Transverse colon (tissue), 4 donors: Measurements from ENCODE around the gene SMCO4. TPM values are rescaled to one million over a fixed set of nuclear protein-coding genes. Genes with fewer than 3 reads are reported as not detected.
"Not testable (repeated sequence)": the region's sequence is repeated elsewhere in the genome, so short reads cannot be mapped to it uniquely, and the experiment has no call there.

ENCODE experiments used
- DNase-seq: peaks from one replicate; pipeline ENCODE4 v3.0.0-alpha.2; 2019
- H3K27ac ChIP-seq, 4 donors: fragments of 200-600 bp; sonication (generic); 2 replicates each; pipeline ENCODE4 v1.5.1; 2016 to 2018; ENCODE audit warnings: inconsistent platforms in 4 of 4
- H3K27me3 ChIP-seq: fragments of 200-600 bp; sonication (generic); 2 replicates; pipeline ENCODE4 v1.5.1; 2017; ENCODE audit warnings: inconsistent platforms
- H3K36me3 ChIP-seq, 4 donors: fragments of 200-600 bp; sonication (generic); 2 replicates each; pipeline ENCODE4 v1.5.1; 2017 to 2019; ENCODE audit warnings: inconsistent platforms in 4 of 4
- H3K4me1 ChIP-seq, 4 donors: fragments of 200-600 bp; sonication (generic); 2 replicates each; pipeline ENCODE4 v1.5.1; 2017 to 2020; ENCODE audit warnings: inconsistent platforms in 4 of 4
- H3K4me3 ChIP-seq, 4 donors: fragments of 200-600 bp; sonication (generic); 1 replicate in 1 of 4; 2 replicates in 3 of 4; pipeline versions ENCODE4 v1.5.1 to v1.6.1; 2017 to 2019; ENCODE audit warnings: inconsistent platforms in 4 of 4
- H3K9me3 ChIP-seq, 2 donors: fragments of 200-600 bp; sonication (generic); 2 replicates each; pipeline ENCODE4 v1.5.1; 2017 to 2019; ENCODE audit warnings: inconsistent platforms in 2 of 2
- EP300 ChIP-seq: sonication (generic); formaldehyde crosslinking; IDR thresholded peaks from one replicate; pipeline ENCODE4 v1.6.1; 2017; ENCODE audit warnings: antibody characterized with exemption, low read depth
- POLR2A ChIP-seq: fragments of 450-650 bp; IDR thresholded peaks from one replicate; pipeline ENCODE4 v1.6.1; 2016; ENCODE audit warnings: antibody characterized with exemption, mild to moderate bottlenecking, moderate library complexity
- POLR2AphosphoS5 ChIP-seq, 3 donors: sonication (generic); formaldehyde crosslinking; IDR thresholded peaks; one replicate each; pipeline ENCODE4 v1.6.1; 2016; ENCODE audit warnings: antibody characterized with exemption in 3 of 3
- WGBS, 2 donors: methylation state at CpG; one replicate each; pipeline ENCODE4 v1.1.5; 2018; ENCODE audit warnings: low coverage in 1 of 2; 5-methylcytosine and 5-hydroxymethylcytosine counted together
- in situ Hi-C, 4 donors: fragments of 200-750 bp; cut with MboI; loops; one replicate each; pipeline versions ENCODE4 v1.15.0 to v1.15.1; 2017; ENCODE audit warnings: low sequenced_read_pairs in 3 of 4, low pct_ligation_motif_present in 1 of 4, low pct_unique_long_range_greater_than_20kb in 1 of 4
- intact Hi-C: fragments of 100-400 bp; cut with DNase I; formaldehyde crosslinking; loops from one replicate; pipeline ENCODE4 v1.15.1; 2023; ENCODE audit warnings: low total_unique reads
- total RNA-seq, 4 donors: library from RNA; depleted of rRNA; stranded (reverse); fragments of >200 nt; gene quantifications; one replicate each; pipeline ENCODE4 v1.1.0, GENCODE V29; 2016
- TF ChIP-seq, protein P1 (sequence below), 5 experiments: fragments of 200-600 bp in 3 of 5; fragments of 450-650 bp in 2 of 5; sonication (generic) in 3 of 5; IDR thresholded peaks; 1 replicate in 2 of 5; 2 replicates in 3 of 5; pipeline ENCODE4 v1.5.1; 2016 to 2017; ENCODE audit warnings: antibody characterized with exemption in 5 of 5, inconsistent platforms in 3 of 5, mild to moderate bottlenecking in 2 of 5, moderate library complexity in 1 of 5

SMCO4 gene
- total RNA-seq, 4 donors from 2014 or later = 33.3 to 80.4 (median 37.0) TPM; not detected in 1

DNA sequence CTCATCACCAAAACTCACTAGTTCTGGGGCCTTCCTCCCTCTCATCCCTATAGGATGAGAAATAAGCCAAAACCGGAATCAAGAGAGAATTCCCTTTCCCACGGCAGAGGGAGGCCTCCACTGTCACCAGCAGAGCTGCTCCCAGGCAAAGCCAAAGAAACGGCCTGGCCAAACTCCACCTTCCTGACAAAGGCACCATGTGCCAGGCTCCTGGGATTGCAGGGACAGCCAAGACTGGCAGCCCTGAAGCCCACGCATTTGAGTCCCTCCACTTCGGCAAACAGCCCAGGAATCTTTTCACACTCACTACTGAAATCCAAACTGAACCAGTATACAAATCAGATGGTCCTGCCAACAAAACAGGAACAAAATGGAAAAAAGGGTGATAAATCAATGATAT lies 6.1 kb downstream of the SMCO4 start:
- peaks cover 4 to 27% (median 14%) of the 10 kb centered on the region in 4 donors for H3K4me1 ChIP-seq
- intact Hi-C loops = no loop called here
- no peaks in the 10 kb centered on the region for H3K36me3 ChIP-seq
- in situ Hi-C loops = loop anchor here in 1 of 4 donors (25.0 kb wide), 1 partner anchor 100 kb away; no protein-coding TSS in a partner anchor
- TF ChIP-seq EP300 = no peak
- TF ChIP-seq POLR2AphosphoS5 (IDR thresholded peaks at IDR 0.05) = no peak
- TF ChIP-seq, protein P1, sequence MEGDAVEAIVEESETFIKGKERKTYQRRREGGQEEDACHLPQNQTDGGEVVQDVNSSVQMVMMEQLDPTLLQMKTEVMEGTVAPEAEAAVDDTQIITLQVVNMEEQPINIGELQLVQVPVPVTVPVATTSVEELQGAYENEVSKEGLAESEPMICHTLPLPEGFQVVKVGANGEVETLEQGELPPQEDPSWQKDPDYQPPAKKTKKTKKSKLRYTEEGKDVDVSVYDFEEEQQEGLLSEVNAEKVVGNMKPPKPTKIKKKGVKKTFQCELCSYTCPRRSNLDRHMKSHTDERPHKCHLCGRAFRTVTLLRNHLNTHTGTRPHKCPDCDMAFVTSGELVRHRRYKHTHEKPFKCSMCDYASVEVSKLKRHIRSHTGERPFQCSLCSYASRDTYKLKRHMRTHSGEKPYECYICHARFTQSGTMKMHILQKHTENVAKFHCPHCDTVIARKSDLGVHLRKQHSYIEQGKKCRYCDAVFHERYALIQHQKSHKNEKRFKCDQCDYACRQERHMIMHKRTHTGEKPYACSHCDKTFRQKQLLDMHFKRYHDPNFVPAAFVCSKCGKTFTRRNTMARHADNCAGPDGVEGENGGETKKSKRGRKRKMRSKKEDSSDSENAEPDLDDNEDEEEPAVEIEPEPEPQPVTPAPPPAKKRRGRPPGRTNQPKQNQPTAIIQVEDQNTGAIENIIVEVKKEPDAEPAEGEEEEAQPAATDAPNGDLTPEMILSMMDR (IDR thresholded peaks at IDR 0.05) = no peak
- no peak for TF ChIP-seq POLR2A
- no peak overlapping the region for H3K27ac ChIP-seq
- no peaks in the 10 kb centered on the region for H3K9me3 ChIP-seq
- H3K4me3 ChIP-seq = no peak overlapping the region
- no peaks in the 10 kb centered on the region for H3K27me3 ChIP-seq
- DNase-seq = no peak
- WGBS, 2 donors = 63% methylated on average over 5 of the region's 5 CpGs; no CpG with 5 or more reads in 1 of the 2 donors

- Histone ChIP-seq H3K4me3 (no peak overlapping the region), H3K36me3 (no peaks in the 10 kb centered on the region), H3K9me3 (no peaks in the 10 kb centered on the region), H3K4me1 (peaks cover 4 to 20% (median 9%) of the 10 kb centered on the region in 4 donors), H3K27ac (no peak overlapping the region), H3K27me3 (no peaks in the 10 kb centered on the region)
- intact Hi-C loops = no loop called here
- WGBS, 2 donors = 68 to 100% methylated on average over 1 to 2 of the region's 2 CpGs
- no peak for DNase-seq
- TF ChIP-seq, protein P1 (IDR thresholded peaks at IDR 0.05) = no peak
- TF ChIP-seq POLR2AphosphoS5 (IDR thresholded peaks at IDR 0.05) (no peak), EP300 (no peak), POLR2A (no peak)
- in situ Hi-C loops = loop anchor here in 1 of 4 donors (25.0 kb wide), 1 partner anchor 101 kb away; no protein-coding TSS in a partner anchor
Measured at GRCh38 chr11:93536101-93536861, 6.9 kb downstream of the SMCO4 start.

DNA sequence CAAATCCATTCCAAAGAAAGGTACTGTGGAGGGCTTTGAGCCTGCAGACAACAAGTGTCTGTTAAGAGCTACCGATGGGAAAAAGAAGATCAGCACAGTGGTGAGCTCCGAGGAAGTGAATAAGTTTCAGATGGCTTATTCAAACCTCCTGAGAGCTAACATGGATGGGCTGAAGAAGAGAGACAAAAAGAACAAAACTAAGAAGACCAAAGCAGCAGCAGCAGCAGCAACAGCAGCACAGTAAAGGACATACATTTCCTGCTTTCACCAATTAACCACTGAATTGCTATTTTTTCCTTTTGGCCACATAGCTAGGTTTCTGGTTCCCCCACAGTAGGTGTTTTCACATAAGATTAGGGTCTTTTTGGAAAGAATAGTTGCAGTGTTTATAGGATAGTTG lies 7.6 kb downstream of the SMCO4 start:
- intact Hi-C loops, H3K9me3 ChIP-seq, H3K27ac ChIP-seq, DNase-seq, H3K4me3 ChIP-seq, H3K27me3 ChIP-seq, H3K36me3 ChIP-seq: not testable (repeated sequence)
- 72 to 92% methylated on average over 2 of the region's 2 CpGs for WGBS, 2 donors
- H3K4me1 ChIP-seq = peaks cover 4 to 25% (median 7%) of the 10 kb centered on the region in 4 donors
- in situ Hi-C loops = loop anchor here in 1 of 4 donors (25.0 kb wide), 1 partner anchor 102 kb away; no protein-coding TSS in a partner anchor

DNA sequence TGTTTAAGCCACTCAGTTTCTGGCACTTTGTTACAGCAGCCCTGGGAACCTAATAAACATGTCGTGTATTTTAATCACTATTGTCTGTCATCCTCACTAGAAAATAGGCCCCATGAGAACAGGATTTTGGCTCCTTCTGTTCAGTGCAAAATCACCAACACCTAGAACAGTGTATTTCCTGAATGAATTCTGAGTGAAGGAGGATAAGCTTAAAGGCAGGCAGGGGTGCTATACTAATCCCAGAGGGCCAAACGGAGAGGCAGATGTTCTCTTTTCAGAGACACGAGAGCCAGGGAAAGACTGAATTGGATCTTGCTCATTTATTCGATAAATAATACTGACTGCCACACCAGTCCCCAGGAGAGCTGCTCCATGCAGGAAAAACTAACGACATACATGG lies 10.4 kb downstream of the SMCO4 start:
- Histone ChIP-seq H3K4me3 (no peak overlapping the region), H3K27me3 (no peaks in the 10 kb centered on the region), H3K4me1 (peaks cover 7 to 42% (median 16%) of the 10 kb centered on the region in 4 donors), H3K27ac (no peak overlapping the region), H3K36me3 (no peaks in the 10 kb centered on the region), H3K9me3 (no peaks in the 10 kb centered on the region)
- DNase-seq = no peak
- in situ Hi-C loops = loop anchor here in 1 of 4 donors (25.0 kb wide), 1 partner anchor 104 kb away; no protein-coding TSS in a partner anchor
- TF ChIP-seq POLR2AphosphoS5 (IDR thresholded peaks at IDR 0.05) (no peak), POLR2A (no peak), EP300 (no peak)
- TF ChIP-seq, protein P1 (IDR thresholded peaks at IDR 0.05) = no peak
- intact Hi-C loops = no loop called here
- WGBS, 2 donors = 83 to 88% methylated on average over 4 to 5 of the region's 5 CpGs
